ENCODE measurements around the gene PLD3. TPM values are rescaled to one million over a fixed set of nuclear protein-coding genes. Genes with fewer than 3 reads are reported as not detected.

Gene PLD3
- total RNA-seq (2014; rRNA removed; shearing (Covaris generic); ENCODE audit: low replicate concordance): 141 and 144 TPM in 2 replicates

- Histone ChIP-seq H3K36me3 (peaks cover 10% of the 10 kb centered on the region), H3K4me3 (peak within 1 kb of the TSS; percentile 71), H3K9me3 (no peaks in the 10 kb centered on the region), H3K27me3 (no peaks in the 10 kb centered on the region)
- DNase-seq: peak; percentile 100
Measured at GRCh38 chr19:40348125-40348913, at the start of gene PLD3, which contains the start of gene C19orf47. TSS of gene PLD3 (plus strand) at chr19:40348695. CDS start at chr19:40366484, 17,789 bp downstream. TSS of gene C19orf47 (minus strand) at chr19:40348397. CDS start at chr19:40341857, 6,540 bp downstream.

- H3K4me3 ChIP-seq: no peak overlapping the region
- no peaks in the 10 kb centered on the region for H3K27me3 ChIP-seq
- no peak for DNase-seq
- H3K36me3 ChIP-seq: no peaks in the 10 kb centered on the region; the same call in 1 of the 2 replicates
- no peaks in the 10 kb centered on the region for H3K9me3 ChIP-seq
Measured at GRCh38 chr19:40300668-40301067, 47.8 kb upstream of the PLD3 start.

- Histone ChIP-seq H3K4me3 (no peak overlapping the region), H3K36me3 (no peaks in the 10 kb centered on the region; the same call in 1 of the 2 replicates), H3K9me3 (no peaks in the 10 kb centered on the region), H3K27me3 (no peaks in the 10 kb centered on the region)
- no peak for DNase-seq
Measured at GRCh38 chr19:40302224-40303011, 46.1 kb upstream of the PLD3 start.

GRCh38 chr19:40303765-40304164 is 44.7 kb upstream of the PLD3 start:
- Histone ChIP-seq H3K36me3 (no peaks in the 10 kb centered on the region; the same call in 1 of the 2 replicates), H3K4me3 (no peak overlapping the region), H3K9me3 (no peaks in the 10 kb centered on the region), H3K27me3 (no peaks in the 10 kb centered on the region)
- DNase-seq: no peak

DNA sequence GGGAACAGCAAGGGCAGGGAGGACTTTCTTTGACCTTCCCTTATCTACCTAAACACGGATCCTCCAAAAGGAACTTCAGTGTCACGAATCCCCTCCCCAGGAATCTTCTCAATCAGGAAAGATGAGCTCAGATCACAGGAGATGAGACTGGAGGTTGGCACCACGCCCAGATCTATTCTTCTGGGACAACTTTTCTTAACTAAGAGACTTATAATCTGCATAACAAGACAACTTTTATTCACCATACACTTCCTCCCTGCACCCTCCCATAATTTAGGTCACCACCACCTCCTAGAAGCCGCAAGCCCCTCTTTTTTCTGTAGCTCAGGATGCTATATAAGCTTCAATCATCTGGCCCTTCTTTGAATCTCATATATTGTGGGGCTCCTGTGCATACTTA is 44.2 kb upstream of the PLD3 start:
- no peaks in the 10 kb centered on the region for H3K9me3 ChIP-seq
- H3K36me3 ChIP-seq: no peaks in the 10 kb centered on the region; the same call in 1 of the 2 replicates
- no peaks in the 10 kb centered on the region for H3K27me3 ChIP-seq
- no peak for DNase-seq
- no peak overlapping the region for H3K4me3 ChIP-seq

GRCh38 chr19:40305403-40305802 is 43.1 kb upstream of the PLD3 start:
- no peaks in the 10 kb centered on the region; the same call in 1 of the 2 replicates for H3K36me3 ChIP-seq
- peak; percentile 69 for DNase-seq

DNA sequence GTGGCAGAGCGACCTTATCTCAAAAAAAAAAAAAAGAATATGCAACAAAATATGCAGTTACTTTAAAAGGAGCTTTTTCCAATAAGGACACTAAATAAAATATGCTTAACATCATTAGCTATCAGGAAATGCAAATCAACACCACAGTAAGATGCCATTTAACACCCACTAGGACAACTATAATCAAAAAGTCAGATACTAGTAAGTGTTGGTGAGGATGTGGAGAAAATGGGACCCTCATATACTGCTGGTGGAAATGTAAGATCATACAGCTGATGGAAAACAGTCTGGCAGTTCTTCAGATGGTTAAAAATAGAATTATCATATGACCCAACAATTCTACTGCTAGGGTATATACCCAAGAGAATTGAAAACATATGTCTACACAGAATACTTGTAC is 38.8 kb upstream of the PLD3 start:
- no peak overlapping the region for H3K4me3 ChIP-seq
- no peaks in the 10 kb centered on the region for H3K9me3 ChIP-seq
- H3K36me3 ChIP-seq: no peaks in the 10 kb centered on the region; the same call in 1 of the 2 replicates
- no peaks in the 10 kb centered on the region for H3K27me3 ChIP-seq
- no peak for DNase-seq

More at GRCh38 chr19:40305403-40305802, 43.1 kb upstream of the PLD3 start:
- Histone ChIP-seq H3K4me3 (no peak overlapping the region), H3K9me3 (no peaks in the 10 kb centered on the region), H3K27me3 (no peaks in the 10 kb centered on the region)

DNA sequence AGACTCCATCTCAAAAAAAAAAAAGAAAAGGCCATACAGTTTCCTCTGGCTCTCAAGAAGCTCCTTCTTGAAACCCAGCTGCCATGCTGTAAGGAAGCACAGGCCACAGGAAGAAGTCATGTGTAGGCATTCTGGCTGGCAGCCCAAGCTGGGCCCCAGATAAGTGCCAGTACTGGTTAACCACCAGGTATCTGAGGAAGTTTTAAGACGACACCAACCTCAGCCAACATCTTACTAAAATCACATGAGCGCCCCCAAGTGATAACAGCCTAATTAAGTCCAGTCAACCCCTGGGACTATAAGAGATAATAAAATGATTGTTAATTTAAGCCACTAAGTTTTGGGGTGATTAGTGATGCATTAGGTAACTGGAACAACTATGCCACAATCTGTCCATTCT is 36.0 kb upstream of the PLD3 start:
- DNase-seq: no peak
- no peaks in the 10 kb centered on the region for H3K27me3 ChIP-seq
- no peak overlapping the region for H3K4me3 ChIP-seq
- peaks cover 4% of the 10 kb centered on the region for H3K36me3 ChIP-seq
- H3K9me3 ChIP-seq: no peaks in the 10 kb centered on the region

DNA sequence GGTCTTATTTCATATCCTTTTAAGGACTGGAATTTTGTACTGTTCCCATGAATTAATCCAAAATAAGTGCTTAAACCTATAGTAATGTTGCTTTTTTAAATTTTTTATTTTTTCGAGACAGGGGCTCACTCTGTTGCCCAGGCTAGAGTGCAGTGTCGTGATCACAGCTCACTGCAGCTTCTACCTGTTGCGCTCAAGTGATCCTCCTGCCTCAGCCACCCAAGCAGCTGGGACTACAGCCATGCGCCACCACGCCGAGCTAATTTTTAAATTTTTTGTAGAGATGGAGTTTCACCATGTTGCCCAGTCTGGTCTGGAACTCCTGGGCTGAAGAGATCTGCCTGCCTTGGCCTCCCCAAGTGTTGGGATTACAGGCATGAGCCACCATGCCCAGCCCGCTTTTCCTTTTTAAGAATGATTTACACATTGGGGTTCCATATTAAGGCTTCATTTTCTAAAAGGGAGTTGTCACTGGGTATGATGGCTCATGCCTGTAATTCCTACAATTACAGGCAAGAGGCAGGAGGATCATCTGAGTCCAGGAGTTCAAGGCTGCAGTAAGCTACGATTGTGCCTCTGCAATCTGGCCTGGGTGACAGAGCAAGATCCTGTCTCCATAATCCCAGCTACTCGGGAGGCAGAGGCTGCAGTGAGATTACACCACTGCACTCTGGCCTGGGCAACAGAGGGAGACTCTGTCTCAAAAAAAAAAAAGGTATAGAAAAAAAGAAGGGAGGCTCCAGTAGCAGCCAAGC is 35.1 kb upstream of the PLD3 start:
- Histone ChIP-seq H3K9me3 (no peaks in the 10 kb centered on the region), H3K4me3 (no peak overlapping the region), H3K27me3 (no peaks in the 10 kb centered on the region), H3K36me3 (peaks cover 5% of the 10 kb centered on the region)
- DNase-seq: no peak

- H3K27me3 ChIP-seq: no peaks in the 10 kb centered on the region
- DNase-seq: no peak
Measured at GRCh38 chr19:40314656-40315055, 33.8 kb upstream of the PLD3 start.

GRCh38 chr19:40315812-40316470 is 32.6 kb upstream of the PLD3 start:
- H3K4me3 ChIP-seq: no peak overlapping the region
- H3K9me3 ChIP-seq: no peaks in the 10 kb centered on the region
- H3K27me3 ChIP-seq: no peaks in the 10 kb centered on the region
- DNase-seq: no peak
- peaks cover 16% of the 10 kb centered on the region for H3K36me3 ChIP-seq

More at GRCh38 chr19:40314656-40315055, 33.8 kb upstream of the PLD3 start:
- no peak overlapping the region for H3K4me3 ChIP-seq
- H3K9me3 ChIP-seq: no peaks in the 10 kb centered on the region
- peaks cover 9% of the 10 kb centered on the region for H3K36me3 ChIP-seq

DNA sequence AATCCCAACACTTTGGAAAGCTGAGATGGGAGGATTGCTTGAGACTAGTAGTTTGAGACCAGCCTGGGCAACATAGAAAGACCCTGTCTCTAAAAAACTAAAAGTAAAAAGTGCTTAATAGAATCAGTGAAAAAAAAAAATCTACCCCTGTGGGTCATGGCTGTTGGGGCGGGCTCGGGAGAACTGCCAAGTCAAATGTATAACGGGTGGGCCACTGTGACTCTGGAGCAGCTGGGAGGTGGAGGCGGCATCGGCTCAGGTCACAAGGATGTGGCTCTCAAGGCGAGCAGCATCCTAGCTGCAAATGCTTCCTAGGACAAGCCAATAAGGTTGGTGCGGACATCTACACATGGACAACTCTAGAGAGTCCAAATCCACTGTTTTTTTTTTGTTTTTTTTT is 31.2 kb upstream of the PLD3 start:
- no peak for DNase-seq
- Histone ChIP-seq H3K4me3 (no peak overlapping the region), H3K27me3 (no peaks in the 10 kb centered on the region), H3K36me3 (peaks cover 28% of the 10 kb centered on the region), H3K9me3 (no peaks in the 10 kb centered on the region)

GRCh38 chr19:40320558-40320935 is 27.9 kb upstream of the PLD3 start:
- no peaks in the 10 kb centered on the region for H3K27me3 ChIP-seq
- no peak overlapping the region for H3K4me3 ChIP-seq
- no peaks in the 10 kb centered on the region for H3K9me3 ChIP-seq
- no peak for DNase-seq
- peaks cover 55% of the 10 kb centered on the region for H3K36me3 ChIP-seq

DNA sequence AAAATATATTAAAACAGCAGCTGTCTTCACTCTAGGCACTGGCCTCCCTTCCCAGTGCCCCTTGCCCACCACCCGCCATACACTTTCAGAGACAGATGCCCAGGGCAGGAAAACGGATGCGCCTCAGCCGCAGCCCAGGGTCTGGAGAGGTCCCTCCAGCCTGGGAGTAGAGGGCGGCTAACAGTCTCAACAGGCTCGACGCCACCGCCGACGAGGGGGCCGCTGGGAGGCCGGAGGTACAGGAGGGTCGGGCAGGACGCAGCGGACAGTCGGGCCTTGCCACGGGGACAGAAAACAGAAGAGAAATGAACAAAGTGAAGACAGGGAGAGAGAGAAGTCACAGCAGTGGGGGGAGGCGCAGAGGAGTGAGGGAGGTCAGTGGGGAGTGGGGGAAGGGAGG is 27.4 kb upstream of the PLD3 start:
- DNase-seq: no peak
- peaks cover 60% of the 10 kb centered on the region for H3K36me3 ChIP-seq
- H3K9me3 ChIP-seq: no peaks in the 10 kb centered on the region
- H3K27me3 ChIP-seq: no peaks in the 10 kb centered on the region
- no peak overlapping the region for H3K4me3 ChIP-seq

DNA sequence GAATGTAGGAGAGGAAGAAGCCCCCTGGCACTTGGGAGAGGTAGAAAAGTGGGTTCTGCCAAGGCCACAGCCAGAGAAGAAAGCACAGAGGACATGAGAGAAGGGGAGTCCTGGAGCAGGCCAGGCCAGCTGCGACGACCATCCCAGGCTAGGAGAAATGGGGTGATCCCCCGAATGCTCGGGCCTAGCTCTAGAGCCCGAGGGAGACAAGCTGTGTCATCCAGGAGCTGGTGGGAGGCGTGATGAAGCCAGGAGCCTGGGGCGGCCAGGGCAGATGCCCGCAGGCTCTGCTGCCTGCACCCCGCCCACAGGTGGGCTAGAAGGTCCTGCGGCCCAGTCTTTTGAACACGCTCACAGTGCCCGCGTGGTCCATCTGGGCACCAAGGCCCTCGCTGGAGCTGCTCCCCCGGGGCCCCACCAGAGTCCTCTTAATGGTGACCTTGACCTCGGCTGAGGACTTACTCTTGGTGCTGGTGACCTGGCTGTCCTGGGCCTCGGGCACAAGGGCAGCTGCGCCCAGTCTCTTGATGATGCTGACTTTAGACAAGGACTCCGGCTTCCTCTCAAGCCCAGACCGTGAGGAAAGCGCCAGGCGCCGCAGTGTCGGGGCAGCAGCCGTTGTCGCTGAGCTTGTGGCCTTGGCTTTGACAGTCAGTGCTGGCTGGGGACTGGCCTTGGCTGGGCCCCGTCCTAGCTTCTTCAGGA is 26.8 kb upstream of the PLD3 start:
- peaks cover 62% of the 10 kb centered on the region for H3K36me3 ChIP-seq
- H3K4me3 ChIP-seq: no peak overlapping the region
- H3K9me3 ChIP-seq: no peaks in the 10 kb centered on the region
- no peak for DNase-seq
- H3K27me3 ChIP-seq: no peaks in the 10 kb centered on the region

DNA sequence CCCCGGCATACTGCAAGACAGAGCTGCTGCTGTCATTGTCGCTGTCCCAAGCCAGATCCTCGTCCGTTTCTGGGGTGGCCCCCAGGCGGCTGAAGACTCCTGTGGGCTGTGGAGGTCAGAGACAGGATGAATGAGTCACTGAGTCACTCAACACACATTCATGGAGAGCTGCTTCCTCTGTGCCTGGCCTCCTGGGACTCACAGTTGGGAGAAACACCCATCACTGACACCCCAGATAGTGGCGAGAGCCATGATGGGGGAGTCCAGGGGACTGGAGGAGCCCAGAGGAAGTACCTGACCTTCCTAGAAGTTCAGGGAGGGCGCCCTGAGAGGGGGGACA is 26.3 kb upstream of the PLD3 start:
- no peak overlapping the region for H3K4me3 ChIP-seq
- H3K27me3 ChIP-seq: no peaks in the 10 kb centered on the region
- H3K36me3 ChIP-seq: peaks cover 62% of the 10 kb centered on the region
- H3K9me3 ChIP-seq: no peaks in the 10 kb centered on the region
- no peak for DNase-seq
